ENCODE measurements around the gene MPPED1.

Gene MPPED1

DNA sequence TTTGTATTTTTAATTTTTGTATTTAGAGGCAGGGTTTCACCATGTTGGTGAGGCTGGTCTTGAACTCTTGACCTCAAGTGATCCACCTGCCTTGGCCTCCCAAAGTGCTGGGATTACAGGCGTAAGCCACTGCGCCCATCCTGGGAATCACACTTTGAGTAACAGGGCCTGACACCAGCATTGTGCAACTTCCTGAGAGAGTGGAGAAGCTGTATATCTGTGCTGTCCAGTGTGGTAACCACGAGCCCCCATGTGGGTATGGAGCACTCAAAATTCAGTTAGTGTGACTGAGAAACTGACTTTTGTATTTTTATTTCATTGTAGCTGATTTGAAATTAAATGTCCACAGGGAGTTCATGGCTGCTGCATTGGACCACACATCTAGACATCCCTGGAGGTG lies 36.2 kb downstream of the MPPED1 start:
- no peak for DNase-seq (ENCODE audit: low spot score)

DNA sequence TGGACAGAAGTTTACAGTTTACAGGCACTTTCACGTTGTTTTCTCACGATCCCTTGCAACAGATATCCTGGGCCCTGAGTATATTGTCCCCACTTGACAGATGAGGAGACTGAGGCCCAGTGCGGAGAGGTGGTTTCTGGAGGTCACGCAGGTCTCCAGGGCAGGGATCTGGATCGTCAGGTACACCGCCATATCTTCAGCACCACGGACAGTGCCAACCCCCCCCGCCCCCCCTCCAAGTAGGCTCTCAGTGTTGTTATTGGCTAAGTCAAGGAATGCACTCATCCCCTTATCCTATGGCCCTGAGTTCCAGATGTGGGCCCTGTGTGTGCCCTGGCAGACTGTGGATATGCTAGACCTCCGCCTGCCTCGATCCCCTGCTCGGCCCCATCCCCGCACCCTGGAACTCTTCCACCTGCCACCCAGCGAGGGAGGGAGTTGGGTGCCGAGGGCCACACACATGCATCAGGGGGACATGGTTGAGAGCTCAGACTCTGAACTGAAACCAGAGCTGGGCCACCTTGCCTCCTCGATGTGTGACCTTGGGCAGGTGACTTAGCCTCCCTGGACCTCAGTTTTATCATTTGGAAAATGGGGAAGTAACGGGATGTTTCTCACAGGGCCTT lies 37.5 kb downstream of the MPPED1 start:
- DNase-seq (ENCODE audit: low spot score), result no peak

DNA sequence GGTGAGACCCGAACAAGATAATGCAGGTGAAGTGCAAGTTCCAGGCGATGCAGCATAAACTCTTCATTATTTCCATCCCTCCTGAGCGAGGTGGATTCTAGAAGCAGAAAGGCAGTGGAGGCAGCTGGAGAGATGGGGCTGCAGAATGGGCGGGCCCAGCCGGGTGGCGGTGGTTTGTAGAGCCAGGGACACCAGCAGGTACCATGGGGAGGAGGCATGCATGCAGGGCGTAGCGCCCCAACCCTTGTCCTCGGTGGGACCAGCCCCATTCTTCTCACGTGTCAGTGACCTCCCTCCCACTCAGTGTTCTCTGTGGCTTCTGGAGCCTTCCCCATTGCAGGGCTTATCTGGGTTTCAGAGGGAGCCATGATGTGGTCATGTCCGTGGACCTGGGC lies 38.0 kb downstream of the MPPED1 start:
- DNase-seq (ENCODE audit: low spot score), result no peak

DNA sequence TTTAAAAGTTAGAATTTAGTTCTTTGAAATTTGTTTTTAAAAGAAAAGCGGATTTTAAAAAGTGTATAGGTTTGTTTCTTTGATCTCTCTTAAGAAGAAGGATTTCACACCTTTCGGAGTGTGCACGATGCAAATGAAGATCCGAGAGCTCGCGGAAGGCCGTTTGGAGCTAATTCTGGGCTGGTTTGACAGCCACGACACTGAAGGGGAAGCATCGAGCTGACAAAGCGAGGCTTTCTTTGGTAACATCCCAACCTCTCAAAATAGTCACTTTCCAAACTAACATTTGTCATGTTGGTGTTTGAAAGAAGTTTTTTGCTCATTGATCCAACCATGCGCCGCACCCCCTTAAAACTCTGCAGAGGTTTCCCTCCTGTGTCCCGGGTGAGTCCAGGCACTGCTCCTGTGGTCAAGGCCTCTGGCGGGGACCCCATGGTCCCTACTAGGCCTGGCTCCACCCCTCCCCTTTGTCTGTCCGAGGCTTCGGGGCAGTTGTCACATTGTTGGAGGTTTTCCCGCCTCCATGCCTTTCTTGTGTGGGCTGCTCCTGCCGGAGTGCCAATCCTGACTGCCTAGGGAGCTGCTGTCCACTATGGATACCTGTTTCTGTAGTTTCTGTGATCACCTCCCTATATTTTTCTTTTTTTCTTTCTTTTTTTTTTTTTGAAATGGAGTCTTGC lies 39.7 kb downstream of the MPPED1 start:
- no peak for DNase-seq (ENCODE audit: low spot score)

DNA sequence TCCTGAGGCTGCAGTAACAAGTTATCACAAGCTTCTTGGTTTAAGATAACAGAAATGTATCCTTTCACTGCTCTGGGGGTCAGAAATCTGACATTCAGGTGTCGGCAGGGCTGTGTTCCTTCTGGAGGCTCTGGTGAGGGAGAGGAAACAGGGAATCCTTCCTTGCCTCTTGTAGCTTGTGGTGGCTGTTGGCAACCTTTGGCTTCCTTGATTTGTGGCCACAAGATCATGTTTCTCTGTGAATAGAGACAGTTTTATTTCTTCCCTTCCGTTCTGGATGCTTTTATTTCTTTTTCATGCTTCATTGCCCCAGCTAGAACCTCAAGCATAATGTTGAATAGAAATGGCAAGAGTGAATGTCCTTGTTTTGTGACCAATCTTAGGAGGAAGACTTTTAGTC lies 44.0 kb downstream of the MPPED1 start:
- no peak for DNase-seq (ENCODE audit: low spot score)

DNA sequence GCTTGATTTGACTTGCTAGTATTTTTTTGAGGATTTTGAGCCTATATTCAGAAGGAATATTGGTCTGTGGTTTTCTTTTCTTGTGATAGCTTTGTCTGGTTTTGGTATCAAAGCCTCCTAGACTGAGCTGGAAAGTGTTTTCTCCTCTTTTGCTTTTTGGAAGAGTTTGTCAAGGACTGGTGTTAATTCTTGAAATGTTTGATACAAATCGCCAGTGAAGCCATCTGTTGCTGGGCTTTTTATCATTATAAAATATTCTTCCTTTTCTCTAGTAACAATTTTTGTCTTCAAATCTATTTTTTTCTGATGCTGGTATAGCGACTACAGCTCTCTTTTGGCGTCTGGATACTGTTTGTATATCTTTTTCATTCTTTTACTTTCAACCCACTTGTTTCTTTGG lies 45.2 kb downstream of the MPPED1 start:
- no peak for DNase-seq (ENCODE audit: low spot score)

DNA sequence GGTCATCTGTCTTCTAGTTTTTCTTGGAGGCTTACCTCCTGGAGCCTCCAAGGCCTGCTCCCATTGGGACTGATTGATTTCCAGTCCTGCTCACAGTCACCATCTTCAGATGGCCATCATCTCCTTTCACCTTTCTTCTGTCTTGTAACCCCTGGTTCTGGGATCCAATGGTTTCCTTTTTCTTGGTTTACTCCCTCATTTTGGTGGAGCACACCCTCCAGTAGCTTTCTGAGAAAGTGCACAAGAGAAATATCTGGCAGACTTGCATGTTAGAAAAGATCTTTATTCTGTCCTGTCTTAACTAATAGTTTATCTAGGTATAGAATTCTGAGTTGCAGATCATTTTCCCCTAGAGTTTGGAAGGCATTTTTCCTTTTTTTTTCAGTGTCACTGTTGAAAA lies 50.9 kb downstream of the MPPED1 start:
- DNase-seq (ENCODE audit: low spot score), result no peak

DNA sequence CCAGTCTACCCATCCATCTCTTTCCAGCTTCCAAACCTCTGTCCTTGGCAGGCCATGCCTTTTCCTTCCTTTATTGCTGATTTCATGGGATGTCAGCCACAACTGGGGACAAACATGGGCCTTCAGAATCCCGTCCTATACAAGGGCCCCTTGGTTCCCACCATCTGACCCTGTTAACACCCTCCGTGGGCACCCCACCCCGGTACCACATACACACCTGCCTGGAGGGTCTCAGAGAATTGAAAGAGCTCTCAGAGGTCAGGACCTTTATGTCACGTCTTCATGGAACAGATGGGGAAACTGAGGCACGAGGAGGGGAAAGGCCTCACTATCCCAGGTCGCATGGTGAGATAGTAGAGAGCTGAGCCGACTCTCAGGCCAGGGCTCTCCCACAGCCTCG lies 53.0 kb downstream of the MPPED1 start:
- DNase-seq (ENCODE audit: low spot score), result no peak

DNA sequence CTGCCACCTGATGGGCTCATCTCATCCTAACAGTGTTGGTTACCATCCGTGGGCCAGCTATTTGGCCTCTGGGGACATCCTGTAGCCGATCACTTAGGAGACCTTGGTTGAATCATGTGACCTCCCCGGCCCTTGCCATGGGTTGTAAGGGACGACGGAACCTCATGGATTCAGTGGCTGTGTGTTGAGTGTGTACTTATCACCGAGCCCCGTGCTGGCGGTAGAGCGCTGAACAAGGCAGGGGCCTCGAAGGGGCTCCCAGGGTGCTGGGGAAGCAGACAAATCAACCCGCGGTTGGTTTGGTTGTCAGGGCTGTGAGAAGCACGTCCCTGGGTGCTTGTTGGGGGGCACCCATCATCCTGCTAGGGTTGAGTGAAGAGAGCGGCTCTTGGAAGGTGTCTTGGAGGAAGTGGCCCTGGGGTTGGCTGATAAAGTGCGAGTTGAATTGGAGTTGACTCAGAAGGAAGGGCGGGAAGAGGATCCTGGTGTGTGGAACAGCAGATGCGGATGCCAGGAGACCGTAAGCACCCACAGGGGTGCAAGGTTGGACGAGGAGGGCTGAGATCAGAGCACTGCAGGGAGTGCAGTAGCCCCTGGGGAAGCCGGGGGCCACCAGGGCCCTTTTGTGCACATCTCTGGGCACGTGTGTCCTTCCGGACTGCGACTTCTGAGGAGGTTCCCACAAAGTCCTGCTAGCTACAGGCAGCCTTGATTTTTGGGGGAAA lies 53.6 kb downstream of the MPPED1 start:
- DNase-seq (ENCODE audit: low spot score), result no peak

DNA sequence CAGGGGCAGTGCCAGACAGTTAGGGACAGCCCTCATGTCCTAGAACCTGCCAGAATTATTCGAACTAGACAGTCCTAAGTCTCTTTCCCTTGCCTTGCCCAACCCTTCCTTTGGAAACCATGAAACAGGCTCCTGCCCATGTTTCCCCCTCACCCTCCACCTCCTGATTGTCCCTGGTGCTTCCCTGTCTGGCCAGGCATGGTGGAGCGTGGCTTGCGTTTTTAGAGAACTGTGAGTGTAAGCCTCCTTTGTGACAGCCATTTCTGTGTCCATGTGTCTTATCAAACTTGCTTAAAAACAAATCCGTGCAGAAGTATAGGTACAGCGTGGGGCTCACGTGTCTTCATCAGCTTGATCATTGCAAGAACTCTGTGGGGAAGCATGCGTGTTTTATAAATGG lies 54.9 kb downstream of the MPPED1 start:
- DNase-seq (ENCODE audit: low spot score), result no peak

DNA sequence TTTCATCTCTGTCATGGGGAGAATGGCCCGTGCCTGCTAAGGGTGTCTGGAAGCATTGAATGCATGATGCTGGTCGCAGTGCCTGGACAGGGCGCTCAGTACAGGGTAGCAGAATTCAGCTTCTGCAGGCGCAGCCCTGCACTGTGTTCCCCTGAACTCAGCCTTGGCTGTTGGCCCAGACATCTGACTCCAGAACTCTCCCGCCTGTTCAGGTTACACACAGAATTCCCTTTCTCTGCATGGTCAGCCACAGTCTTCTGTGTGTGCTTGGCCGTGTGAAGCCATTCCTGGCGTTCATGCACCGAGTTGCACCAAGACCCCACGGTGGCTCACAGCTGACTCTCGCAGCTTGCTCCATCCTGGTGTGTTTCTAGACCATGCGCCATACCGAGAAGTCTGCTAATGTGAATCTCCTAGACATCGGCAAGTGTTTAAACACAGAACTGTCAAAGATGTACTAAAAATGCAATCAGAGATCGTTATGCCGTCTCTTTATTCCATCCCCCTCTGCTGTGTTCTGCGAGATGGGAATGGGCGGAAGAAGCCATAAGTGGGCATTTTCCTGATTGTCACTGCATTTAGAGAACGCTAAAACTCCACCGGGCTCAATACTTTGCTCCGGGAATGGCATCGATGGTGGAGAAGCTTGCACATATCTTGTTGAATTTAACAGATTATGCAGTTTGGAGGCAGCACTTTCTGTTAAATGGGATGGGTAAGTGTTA lies 55.6 kb downstream of the MPPED1 start:
- DNase-seq (ENCODE audit: low spot score), result no peak

DNA sequence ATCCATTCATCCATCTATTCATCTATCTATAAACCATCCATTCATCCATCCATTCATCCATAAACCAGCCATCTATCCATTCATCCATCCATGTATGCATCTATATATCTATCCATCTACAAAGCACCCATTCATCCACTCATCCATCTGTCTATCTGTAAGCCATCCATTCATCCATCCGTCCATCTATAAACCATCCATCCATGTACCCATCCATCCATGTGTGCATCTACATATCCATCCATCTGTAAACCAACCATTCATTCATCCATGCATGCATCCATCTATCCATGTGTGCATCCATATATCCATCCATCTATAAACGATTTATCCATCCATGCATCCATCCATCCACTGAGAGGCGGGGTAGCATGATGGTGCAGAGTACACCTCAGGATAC lies 58.4 kb downstream of the MPPED1 start:
- no peak for DNase-seq (ENCODE audit: low spot score)

DNA sequence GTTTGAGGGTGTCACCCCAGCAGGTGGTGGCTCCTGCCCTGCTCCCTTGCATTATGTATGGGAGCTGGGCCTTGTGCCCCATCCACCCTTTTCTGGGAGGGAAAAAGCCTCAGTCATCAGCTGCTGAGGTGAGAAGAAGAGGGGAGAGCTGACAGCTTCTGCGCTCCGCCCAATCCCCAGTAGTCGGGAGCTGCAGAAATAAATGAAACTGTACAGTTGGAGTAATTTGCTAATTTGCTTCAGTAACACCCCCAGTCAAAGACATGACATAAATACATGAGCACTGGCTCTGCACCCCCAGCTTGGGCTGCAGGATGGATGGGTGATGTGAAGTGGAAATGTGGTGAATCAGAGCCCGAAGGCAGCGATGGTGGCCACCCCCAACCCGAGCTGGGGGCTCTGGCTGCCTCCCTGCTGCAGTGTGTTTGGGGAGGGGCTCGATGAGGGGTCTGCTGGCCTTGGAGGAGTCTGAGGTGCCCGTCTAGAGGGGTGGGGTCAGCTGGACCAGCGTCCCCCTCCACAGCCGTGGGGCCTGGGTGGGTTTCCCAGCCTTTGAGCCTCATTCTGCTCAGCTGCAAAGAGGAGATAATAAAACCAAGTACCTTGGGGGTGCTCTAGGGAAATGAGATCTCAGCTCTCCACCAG lies 59.2 kb downstream of the MPPED1 start:
- no peak for DNase-seq (ENCODE audit: low spot score)

DNA sequence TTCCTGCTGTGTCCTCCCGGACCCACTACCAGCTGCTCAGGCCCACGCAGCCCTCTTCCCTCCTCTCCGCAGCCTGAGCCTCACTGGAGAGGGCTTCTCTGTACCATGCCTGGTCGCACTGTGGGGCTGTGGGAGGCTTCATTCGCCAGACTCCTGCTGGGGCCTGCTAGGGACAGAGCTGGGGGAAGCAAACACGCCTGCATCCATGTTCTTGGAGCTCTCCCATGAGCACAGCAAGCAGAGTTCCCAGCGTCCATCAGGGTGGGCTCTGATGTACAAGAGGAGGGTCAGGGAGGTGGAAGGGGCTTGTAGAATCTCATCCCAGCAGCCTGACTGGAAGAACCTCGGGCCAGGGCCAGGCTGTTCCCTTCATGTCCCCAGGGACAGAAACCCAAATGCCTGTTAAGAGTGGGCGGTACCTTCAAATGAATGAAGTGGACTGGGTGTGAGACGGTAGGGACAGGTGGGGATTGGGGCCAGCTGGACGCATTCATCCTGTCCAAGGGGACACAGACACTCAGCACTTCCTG lies 59.9 kb downstream of the MPPED1 start:
- DNase-seq (ENCODE audit: low spot score), result no peak

DNA sequence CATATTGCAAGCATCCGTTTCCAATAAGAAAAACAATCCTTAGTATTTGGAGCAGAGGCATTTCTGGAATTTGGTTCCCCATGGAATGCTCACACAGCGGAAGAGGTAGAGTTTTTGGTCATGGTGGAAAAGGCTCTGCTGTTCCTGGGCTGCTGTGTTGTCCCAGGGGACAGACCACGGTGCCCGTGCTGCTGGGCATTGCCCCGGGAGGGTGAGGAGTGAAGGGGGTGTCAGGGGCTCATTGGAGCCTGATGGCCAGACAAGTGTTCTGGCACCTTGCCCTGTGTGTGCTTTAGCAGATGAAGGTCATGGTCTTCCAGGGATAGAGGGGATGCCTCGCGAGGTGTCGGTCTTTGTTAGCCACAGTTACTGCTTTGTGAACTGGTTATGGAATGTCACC lies 61.2 kb downstream of the MPPED1 start:
- DNase-seq (ENCODE audit: low spot score), result no peak

DNA sequence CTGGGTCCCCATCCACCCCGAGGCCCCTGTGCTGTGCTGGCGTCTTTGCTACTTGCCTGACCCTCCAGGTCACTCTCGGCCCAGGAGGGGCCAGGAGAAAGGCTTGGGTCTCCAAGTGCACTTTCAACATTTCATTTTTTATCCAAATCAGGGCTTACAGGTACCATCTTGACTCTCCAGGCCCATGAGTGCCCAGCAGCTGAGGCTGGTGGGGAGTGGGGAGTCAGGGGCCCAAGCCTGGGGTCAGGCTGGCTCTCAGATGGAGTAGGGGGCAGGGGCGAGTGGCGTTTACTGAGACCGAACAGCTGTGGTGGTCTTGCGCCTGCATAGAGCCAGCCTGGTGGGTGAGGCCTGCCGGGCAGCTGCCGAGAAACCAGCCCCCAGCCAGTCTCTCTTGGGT lies 61.6 kb downstream of the MPPED1 start:
- DNase-seq (ENCODE audit: low spot score), result no peak

DNA sequence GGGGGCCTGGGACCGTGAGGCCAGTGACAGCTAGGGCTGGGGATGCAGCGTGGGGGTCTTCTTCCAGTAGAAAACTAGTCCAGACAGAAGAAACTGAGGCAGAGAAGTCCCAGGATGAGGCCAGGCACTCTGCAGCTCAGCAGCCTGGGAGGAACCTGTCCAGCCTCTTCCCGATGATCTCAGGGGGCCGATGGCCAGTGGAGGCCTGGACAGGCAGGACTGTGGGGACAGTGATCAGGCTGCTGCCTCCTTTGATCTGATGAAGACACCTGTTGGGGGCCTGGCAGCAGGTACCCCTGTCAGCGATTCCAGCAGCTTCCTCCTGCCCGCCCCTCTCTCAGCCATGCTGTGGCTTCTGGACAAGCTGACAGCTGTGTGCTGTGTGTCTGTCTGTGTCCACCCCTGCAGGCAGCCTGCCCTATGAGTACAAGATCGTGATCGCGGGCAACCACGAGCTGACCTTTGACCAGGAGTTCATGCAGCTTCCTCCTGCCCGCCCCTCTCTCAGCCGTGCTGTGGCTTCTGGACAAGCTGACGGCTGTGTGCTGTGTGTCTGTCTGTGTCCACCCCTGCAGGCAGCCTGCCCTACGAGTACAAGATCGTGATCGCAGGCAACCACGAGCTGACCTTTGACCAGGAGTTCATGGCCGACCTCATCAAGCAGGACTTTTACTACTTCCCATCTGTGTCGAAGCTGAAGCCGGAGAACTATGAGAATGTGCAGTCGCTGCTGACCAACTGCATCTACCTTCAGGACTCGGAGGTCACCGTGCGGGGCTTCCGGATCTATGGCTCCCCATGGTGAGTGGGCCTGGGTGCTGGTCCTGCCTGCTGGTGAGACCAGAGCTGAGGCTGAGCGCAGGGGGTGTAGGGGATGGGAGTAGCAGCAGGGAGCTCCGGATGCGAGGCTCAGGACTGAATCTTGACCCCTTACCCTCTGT lies 62.6 kb downstream of the MPPED1 start:
- DNase-seq (ENCODE audit: low spot score), result no peak

DNA sequence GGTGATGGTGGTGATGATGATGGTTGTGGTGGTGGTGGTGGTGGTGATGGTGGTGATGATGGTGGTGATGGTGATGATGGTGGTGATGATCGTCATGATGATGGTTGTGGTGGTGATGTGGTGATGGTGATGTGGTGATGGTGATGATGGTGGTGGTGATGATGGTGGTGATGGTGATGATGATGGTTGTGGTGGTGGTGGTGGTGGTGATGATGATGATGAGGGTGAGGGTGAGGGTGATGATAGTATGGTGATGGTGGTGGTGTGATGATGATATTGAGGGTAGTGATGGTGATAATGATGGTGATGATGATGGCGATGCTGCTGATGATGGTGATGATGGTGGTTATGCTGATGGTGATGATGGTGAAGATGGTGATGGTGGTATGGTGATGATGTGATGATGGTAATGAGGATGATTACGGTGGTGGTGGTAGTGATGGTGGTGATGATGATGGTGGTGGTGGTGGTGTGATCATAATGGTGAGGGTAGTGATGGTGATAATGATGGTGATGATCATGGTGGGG lies 63.8 kb downstream of the MPPED1 start:
- no peak for DNase-seq (ENCODE audit: low spot score)

DNA sequence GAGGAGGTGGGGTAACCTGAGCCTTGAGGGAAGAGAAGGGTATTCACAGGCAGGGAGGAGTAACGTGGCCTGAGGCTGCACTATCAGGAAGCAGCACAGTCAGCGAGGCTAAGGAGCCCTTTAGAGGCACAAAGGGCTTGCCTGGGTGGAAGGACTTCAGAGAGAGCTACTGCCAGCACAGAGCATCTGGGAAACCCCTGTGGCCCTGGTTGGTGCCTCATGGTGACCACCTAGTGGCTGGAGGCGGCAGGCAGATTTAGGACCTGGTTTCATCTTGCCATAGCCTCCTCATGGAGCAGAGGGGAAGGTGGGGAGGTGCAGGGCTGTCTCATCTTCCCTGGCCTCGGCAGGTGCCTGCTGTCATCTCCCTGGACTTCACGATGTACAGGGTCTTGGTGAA lies 64.5 kb downstream of the MPPED1 start:
- DNase-seq (ENCODE audit: low spot score), result no peak
